Fibroblast of lung (primary cell): ENCODE measurements around the gene VPS13C.

Experiments
- EZH2 ChIP-seq: IDR thresholded peaks from 2 replicates; pipeline ENCODE4 v1.5.1; 2012; ENCODE audit warnings: low read length, control low read depth, mild to moderate bottlenecking; ENCODE audit errors: missing control alignments
- TF ChIP-seq, protein P1 (sequence below), 2 donors: IDR thresholded peaks in 1 of 2; conservative IDR thresholded peaks in 1 of 2; 1 replicate in 1 of 2; 2 replicates in 1 of 2; pipeline ENCODE4 v1.5.1; 2011 to 2012; ENCODE audit warnings: low read length in 2 of 2, control low read depth in 1 of 2, inconsistent platforms in 1 of 2, low read depth in 1 of 2, mild to moderate bottlenecking in 1 of 2

DNA sequence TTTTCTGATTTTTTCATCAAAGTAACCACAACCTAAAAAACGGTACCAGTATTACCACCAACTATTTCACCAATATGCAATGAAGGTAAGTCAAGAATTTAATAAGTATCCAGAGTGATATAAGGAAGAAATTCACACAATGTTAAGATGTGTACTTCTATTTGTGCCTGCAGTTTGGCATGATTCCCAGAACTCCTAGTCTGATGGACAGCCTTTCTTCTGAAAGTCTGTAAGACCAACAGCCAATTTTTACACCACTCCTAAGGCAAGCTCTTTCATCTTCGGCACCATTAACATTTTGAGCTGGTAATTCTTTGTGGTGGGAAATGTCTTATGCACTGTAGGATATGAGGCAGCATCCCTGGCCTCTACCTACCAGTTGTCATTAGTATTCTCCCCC is 108.3 kb downstream of the VPS13C start:
- TF ChIP-seq, protein P1, sequence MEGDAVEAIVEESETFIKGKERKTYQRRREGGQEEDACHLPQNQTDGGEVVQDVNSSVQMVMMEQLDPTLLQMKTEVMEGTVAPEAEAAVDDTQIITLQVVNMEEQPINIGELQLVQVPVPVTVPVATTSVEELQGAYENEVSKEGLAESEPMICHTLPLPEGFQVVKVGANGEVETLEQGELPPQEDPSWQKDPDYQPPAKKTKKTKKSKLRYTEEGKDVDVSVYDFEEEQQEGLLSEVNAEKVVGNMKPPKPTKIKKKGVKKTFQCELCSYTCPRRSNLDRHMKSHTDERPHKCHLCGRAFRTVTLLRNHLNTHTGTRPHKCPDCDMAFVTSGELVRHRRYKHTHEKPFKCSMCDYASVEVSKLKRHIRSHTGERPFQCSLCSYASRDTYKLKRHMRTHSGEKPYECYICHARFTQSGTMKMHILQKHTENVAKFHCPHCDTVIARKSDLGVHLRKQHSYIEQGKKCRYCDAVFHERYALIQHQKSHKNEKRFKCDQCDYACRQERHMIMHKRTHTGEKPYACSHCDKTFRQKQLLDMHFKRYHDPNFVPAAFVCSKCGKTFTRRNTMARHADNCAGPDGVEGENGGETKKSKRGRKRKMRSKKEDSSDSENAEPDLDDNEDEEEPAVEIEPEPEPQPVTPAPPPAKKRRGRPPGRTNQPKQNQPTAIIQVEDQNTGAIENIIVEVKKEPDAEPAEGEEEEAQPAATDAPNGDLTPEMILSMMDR (conservative IDR thresholded peaks at IDR 0.05 in 1 of 2, IDR thresholded peaks at IDR 0.05 in 1 of 2; ENCODE audit: low read depth in 1 of 2, low read length in 2 of 2) = no peak
- TF ChIP-seq EZH2 = no peak
